GM18502 (cell line): ENCODE data around the gene SLC7A11.
"Not testable (repeated sequence)": the region's sequence is repeated elsewhere in the genome, so short reads cannot be mapped to it uniquely, and the experiment has no call there.

Source experiments
- ATAC-seq: cut with Tn5 transposase; IDR thresholded peaks from one replicate; pipeline ENCODE4 v1.9.1; 2021; ENCODE audit warnings: mild to moderate bottlenecking; ENCODE audit not compliant: unreplicated experiment, poor library complexity

The SLC7A11 gene

DNA sequence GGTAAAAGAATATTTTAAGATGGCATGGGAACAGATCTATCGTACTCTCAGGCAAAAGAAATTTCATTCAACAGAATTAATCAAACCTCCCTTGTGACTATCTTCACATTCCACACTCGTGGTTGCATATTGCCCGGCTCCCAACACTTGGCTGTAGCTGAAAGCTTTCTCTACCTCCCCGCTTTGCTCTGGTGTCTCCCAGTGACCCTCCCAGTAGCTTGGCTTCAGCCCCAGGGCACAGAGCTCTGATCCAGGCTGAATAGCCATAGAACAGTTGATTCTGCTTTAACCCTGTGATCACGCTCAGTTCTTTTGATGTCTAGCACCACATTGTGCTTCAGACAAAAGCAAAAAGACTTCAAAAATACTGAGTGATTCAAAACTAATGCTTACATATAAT lies 24.6 kb downstream of the SLC7A11 start:
- ATAC-seq: no peak

DNA sequence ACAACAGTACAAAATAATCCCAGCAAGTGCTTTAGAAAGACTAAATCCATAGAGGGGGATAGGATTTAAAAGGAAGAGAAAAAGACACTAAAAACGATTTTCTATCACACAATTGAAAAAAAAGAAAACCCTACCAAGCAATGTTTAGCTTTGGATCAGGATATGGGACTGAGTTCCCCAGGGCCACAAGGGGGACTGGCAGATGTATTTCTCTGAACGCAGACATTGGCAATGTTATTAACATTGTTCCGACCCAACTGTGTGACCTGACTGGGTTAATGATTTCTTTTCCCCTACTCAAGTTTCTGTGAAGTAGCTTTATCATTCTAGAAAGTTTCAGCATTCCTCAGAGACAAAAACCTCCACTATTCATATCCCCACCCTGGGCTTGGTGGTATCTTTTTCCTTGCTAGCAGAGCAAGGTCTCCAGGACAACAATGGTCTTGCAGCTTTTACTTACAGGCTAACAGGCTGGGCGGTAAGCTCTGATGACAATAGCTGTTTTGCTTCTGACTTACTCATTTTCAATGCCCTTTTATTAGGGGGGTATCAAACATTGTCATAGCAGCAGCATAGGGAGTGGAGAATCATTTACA lies 25.8 kb downstream of the SLC7A11 start:
- no peak for ATAC-seq

DNA sequence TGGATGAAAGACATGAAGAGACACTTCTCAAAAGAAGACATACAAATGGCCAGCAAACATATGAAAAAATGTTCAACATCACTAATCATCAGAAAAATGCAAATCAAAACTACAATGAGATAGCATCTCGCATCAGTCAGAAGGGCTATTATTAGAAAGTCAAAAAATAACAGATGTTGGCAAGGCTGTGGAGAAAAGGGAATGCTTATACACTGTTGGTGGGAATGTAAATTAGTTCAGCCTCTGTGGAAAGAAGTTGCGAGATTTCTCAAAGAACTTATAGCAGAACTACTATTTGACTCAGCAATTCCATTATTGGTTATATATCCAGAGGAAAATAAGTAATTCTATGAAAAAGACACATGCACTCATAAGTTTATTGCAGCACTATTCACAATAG lies 31.6 kb downstream of the SLC7A11 start:
- ATAC-seq: not testable (repeated sequence)

DNA sequence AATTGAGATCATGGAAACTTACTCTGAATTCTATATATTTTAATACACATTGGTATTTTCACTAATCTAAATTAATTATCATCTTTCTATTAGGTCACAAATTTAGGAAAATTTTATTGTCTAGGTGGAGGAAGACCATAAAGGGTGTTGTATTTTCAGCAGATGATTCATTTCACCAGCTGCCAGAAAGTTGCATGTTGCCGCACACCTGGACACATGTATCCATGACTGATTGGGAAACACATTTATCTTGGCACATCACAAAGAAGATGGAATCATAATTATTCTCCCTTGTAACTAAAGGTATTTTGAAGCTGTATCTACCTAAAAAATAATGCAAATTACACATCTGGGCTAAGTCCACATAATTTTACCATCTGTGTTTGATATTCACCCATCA lies 33.1 kb downstream of the SLC7A11 start:
- ATAC-seq: no peak

DNA sequence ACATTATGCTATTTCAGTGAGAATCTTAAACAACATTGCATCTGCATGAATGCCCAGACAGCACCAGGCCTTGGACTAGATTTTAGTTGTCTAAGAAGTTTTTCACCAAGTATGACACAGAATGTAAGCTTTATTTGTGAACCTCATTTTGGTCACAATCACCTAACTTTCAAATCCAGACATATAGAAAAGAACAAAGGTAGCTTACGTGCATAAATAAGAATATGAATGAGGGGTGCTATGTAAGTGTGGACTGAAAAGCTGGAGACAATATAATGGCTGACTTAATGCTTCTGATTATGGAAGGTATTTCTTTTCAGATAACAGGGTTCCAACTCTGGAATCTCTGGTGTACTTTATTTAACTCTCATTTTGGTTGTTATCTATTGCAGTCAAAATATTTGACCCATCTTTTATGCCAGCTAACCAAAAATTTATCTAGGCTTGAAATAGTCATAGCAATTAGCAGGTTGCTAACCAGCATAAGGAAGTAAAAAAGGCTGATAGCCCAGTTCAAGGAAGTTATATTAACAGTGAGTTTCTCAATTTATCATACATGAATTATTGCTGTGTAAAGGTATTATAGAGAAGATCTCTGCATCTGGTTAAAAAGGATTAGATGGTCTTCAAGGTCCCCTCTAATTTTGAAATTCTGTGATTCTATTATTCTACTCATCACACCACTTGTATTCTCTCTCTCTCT lies 36.5 kb downstream of the SLC7A11 start:
- ATAC-seq: no peak

DNA sequence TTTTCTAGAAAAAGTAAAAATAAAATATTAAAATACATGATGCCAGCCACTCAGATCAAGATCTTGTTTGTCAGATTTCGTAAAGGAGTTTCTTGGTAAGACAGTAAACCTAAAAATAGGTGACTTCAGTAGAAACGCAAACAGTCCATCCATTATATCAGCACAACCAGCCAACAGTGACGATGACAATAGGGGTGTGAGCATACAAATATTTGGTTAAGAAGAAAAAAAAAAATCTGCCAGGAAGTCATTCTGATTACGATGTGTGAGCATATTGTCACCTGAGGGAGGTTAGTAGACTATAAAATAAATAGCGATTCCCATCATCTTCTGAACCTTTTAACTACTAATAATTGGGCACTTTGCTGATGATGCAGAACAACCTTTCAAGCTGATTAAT lies 37.6 kb downstream of the SLC7A11 start:
- no peak for ATAC-seq

DNA sequence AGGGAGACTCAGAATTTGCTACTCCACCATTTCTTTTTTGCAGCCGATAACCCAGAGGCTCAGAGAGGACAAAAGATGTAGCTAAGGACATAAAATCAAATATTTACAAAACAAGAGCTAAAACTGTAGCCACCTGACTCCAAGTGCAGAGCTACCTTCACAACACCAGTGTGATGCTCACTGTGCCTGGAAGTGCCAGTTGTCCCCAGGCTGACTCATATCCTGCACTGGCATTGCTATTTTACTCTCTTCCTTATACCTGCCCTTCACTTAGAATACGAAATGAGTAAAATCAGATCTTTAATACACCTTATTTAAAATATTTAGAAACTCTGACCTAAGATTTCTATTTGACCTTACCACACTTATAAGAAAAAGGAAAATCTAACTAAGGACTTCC lies 39.5 kb downstream of the SLC7A11 start:
- no peak for ATAC-seq

DNA sequence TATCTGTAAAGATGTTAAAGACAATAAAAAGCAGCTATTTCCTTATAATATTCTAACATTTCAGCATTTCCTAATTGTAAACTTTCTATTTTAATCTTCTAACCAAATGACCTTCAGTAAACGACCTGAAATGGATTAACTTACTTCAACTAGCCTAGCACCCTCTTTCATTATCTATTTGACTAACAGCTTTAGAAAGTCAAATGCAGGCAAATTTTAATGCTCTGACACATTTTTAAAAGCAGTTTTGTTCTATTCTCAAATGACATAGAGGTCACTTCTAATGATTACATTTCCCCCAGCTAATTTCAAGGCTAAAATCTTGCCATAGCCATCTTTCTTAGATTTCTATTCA lies 41.9 kb downstream of the SLC7A11 start:
- ATAC-seq: peak; percentile 51

DNA sequence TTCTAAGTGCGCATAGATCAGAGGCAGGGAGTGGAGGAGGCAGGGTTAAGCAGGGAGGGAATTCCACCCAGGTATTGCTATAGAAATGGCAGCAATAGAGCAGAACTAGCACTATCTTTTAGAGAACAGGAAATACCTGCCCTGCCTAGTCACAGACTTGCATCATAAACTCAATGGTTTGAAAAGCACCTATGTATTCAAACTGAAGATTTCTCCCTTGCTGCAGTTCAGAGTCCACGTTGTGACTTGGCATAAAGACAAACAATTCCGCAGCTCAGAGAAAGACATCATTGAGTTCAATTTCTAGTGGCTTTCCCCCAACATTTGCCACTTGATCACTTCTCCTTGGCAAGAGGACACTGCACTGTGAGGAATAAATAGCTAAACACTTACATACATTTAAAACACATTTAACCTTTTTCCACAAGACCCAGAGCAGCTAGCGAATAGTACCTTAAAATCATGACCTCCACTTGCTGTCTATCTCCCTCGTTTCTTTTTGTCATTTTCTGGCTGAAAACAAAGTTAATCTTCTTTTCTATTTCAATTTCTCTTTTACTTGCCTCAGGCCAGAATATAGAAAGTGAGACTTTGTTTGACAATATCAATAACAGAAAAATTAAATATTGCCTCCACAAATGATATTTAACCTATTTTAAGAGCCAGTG lies 42.4 kb downstream of the SLC7A11 start:
- ATAC-seq: peak; percentile 59

DNA sequence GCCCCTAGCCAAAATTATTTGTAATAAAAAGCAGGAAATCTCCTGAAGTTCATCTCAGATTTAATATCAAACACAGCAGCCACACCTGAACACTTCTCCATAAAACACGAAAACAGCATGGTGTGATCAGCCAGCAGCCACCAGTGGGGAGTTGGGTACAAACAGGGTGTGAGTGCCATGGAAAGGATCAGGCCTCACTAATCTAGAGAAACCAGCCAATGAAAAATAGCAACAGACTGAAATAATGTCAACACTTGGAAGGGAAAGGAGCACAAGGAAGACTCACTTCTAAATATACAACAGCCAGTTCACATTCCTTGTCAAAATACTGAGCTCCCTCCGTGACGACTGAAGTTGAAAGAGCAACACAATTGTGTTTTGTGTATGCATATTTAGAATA lies 46.0 kb downstream of the SLC7A11 start:
- no peak for ATAC-seq

DNA sequence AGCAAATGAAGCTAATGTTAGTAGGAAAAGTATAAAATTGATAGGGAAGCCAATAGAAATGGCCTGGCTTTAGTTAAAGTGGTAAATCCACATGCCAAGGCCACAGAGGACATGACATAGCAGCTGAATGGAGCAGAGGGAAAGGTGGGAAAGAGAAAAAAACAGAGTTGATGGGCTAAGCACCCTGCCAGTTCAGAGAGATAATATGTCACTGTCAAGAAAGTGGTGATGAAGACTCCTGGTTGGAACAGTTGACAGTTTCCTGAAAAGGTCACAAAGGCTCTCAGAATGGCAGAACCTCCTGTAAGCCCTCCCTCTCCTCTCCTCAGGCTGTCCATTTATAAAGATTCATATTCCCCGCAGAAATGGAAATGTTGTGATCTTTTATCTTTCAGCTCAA lies 48.2 kb downstream of the SLC7A11 start:
- no peak for ATAC-seq

DNA sequence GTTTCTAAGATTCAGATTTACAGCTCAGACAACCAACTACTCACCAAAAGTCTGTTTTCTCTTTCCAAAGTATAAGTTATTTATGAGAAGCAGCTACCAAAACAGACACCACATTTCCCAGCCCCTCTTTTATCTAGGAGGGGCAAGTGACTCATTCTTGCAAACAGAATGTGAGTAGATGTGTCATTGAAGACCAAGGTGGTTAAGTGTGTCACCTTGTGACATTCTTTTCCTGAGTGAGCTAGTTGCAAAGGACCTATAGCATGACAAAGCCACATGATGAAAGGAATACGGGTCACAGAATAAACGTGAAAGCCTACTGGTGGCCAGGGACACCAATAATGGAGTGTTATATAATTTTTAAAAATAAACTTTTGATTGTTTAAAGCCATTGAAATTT lies 50.0 kb downstream of the SLC7A11 start:
- ATAC-seq: no peak

DNA sequence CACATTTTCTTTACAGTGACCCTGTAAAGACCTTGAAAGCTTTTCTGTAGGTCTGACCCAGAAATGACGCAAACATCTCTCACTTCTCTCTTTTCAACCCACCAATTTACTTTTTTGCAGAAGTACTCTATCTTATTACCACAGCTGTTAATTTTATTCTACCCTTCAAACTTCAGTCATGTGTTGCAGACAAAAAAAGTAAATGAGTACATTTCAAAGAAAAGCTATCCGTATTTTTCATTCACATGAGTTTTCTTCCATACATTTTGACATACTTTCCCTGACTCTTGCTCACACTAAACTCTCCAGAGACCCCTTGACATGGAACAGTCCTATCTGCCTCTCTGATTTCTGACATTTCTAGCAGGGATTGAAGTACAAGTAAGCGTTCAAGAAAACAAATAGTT lies 51.7 kb downstream of the SLC7A11 start:
- peak; percentile 99 for ATAC-seq

DNA sequence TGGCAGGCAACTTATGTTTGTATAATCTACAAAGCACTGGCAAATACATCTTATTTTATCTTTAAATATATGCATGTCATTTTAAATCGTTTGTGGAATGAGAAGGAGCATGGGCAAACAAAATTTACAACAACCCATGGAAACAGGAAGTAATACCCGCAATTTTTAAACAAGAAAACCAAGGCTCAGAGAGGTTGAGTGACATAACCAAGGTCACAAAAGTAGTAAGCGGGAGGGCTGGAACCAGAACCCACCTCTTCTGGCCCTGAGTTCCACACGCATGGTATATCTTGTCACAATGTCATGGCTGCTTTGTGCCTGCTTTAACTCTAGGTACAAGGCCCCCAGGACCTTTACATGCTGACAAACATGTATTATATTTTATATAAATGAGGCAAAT lies 52.9 kb downstream of the SLC7A11 start:
- ATAC-seq: no peak

DNA sequence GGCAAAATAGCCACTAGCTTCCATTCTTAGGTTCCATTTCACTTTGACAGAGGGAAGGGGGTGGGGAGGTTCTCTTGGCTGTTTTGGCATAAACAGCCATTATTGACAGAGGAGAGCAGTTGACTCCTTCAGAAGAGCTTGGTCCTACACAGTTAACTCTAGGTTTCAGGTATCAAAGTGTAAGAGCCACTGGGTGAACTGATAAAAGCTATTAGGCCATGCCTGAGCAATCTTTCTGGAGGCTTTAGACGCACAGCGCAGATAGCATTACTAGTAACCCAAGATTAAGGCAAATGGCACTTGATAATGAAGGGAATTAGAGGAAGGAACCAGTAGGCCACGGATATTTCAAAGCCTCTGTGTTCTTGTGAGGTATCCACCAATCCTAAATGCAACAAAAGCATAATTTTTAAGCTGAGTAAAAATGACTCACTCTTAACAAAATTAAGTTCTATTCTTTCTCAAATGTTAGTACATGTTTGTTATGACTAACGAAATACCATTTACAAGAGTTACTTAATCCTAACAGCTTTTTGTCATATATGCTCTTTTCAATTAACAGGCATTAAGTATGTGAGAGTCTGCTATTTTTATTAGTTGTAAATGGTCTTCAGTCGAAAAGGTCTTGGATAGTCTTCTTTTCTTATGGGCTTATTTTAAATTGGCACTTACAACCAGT lies 53.6 kb downstream of the SLC7A11 start:
- no peak for ATAC-seq

DNA sequence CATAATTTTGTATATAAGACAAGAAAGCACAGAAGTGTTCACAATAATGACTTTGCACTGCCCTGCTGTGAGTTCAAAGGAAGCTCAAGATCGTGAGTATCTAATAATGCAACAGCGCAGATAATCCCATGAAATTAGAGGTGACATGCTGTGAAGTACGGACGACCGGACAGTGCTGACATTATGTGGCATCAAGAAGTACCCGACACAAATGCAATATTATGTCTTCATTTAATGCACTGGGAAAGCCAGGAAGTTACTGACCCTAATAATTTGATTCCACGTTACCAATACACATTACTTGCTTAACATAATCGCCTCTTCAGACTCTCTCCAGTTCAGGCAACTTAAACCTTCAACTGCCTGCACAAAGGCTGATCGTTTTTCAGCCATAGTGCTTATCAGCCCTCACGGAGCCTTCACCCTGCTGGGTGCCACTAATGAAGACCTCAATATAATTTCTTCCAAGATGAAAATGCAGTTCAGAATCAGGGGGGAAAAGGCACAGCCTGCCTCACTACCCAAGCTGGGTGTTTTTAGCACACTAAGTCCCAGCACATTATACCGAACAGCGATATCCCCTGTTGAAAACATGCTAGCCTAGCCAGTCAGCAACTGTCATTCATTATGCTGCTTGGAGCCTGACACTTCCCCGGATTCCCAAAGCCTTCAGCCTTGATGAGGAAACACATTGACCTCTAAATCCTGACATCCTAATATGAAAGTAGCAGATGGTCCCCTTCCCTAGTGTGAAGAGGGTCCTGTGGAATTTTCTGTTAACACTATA lies 56.1 kb downstream of the SLC7A11 start:
- ATAC-seq: no peak

DNA sequence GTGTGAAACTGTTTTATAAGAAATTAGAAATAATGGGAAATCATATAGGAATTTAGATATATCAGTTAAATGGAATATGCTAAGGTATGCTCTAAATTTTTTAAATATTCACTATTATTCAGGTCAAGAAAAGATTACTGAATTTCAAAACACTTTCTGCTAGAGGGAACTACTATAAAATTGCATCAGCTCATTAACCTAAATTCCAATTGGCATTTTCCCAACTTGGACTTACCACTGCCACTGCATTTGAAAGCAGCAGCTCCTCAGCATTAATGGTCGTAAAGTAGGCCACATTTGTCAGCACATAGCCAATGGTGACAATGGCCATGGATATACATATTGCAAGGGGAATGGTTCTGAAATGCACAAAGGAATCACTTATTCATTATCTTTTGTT lies 57.3 kb downstream of the SLC7A11 start:
- no peak for ATAC-seq

DNA sequence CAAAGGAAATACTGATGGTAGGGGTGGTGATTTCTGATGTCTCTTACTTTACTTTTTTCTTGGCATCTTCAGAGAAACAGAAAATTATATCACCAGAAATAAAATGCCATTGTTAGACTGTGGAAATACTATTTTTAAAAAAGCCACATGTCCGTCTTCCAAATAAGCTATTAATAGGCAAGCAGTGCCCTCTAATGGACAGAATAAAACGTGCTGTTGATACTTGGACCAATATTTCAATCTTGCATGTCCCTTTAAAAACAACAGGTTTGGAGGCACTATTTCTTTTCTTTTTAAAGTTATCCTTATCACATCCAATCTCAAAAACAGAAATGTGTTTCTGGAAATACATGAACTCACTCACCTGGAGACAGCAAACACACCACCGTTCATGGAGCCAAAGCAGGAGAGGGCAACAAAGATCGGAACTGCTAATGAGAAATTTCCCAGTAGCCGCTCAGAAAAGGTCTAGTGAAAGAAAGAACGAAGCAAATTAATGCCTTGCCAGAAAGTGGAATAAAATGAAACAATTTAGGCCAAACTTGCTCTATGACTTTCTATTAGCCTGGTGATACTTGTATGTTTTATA lies 59.2 kb downstream of the SLC7A11 start:
- peak; percentile 65 for ATAC-seq

DNA sequence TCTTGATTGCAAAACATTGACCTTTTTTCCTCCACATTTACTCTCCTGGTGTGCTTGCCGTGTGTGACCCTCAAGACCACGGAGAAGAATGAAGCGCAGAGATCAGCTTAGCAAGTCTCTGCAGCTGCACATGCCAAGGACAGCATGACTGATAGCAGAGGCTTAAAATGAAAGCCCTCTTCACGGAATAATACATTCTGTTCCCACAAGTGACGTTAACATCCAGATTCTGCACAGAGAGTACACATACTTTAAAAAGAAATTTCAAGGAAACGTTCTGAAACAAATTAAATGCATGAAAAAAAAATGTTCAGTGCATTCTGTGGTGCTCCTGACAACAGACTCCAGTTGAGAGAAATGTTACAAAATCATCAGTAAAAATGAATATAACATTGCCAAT lies 60.9 kb downstream of the SLC7A11 start:
- ATAC-seq: no peak

DNA sequence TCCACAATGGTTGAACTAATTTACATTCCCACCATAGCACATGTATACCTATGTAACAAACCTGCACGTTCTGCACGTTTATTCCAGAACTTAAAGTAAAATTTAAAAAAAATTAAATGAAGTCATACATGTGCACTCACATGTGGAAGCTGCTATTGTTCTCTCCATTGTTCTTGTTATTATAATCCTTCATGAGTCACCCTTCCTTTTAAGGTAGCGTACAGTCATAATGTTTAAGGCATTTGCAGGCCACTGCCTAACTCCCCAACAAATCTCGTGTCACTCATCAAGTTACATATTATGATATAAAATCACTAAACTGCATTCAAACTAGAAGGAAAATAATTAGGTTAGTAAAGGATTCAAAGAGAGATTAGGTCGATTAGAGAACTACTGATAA lies 63.6 kb downstream of the SLC7A11 start:
- ATAC-seq: no peak
